SK-N-SH (cell line): ENCODE results near the gene SPATA19. TPM values are rescaled to one million over a fixed set of nuclear protein-coding genes. Genes with fewer than 3 reads are reported as not detected.

Source experiments
- CTCF ChIA-PET: fragments of 300-600, 350-600 bp; formaldehyde crosslinking; extraction: SDS; loops from one replicate; lab custom pipeline; 2021; lab: Yijun Ruan, JAX
- POLR2A ChIA-PET: fragments of 350-600 bp; sonication (Branson Sonifier 250); formaldehyde crosslinking; extraction: SDS; loops from one replicate; lab custom pipeline; 2020; ENCODE audit warnings: antibody characterized with exemption, inconsistent platforms; lab: Yijun Ruan, JAX
- DNase-seq: peaks from one replicate; pipeline ENCODE4 v3.0.0; 2012
- H2AFZ ChIP-seq: fragments of 200-600 bp; sonication (generic); 2 replicates; pipeline ENCODE4 v1.8.1; 2016; ENCODE audit warnings: antibody characterized with exemption, mild to moderate bottlenecking, low read depth
- H3F3A ChIP-seq: fragments of 200-600 bp; sonication (generic); replicated peaks from 2 replicates; pipeline ENCODE3; 2016; ENCODE audit warnings: antibody characterized with exemption, mild to moderate bottlenecking; ENCODE audit not compliant: insufficient read depth
- H3K27ac ChIP-seq, 2 experiments: fragments of 200-500 bp in 1 of 2; fragments of 200-600 bp in 1 of 2; sonication (Bioruptor generic) in 1 of 2; sonication (generic), shearing (Covaris generic) in 1 of 2; 2 replicates each; pipeline versions ENCODE4 v1.5.1 to v1.6.1; 2014 to 2016; ENCODE audit warnings: low read depth in 2 of 2, inconsistent platforms in 1 of 2, low read length in 1 of 2, mild to moderate bottlenecking in 1 of 2, mixed read lengths in 1 of 2
- H3K27me3 ChIP-seq: fragments of 200-600 bp; sonication (generic), shearing (Covaris generic); 2 replicates; pipeline ENCODE4 v1.6.1; 2016; ENCODE audit warnings: mixed run types; ENCODE audit not compliant: insufficient read depth
- H3K36me3 ChIP-seq, 2 experiments: fragments of 200-500 bp in 1 of 2; fragments of 200-600 bp in 1 of 2; sonication (Bioruptor generic) in 1 of 2; sonication (generic) in 1 of 2; replicated peaks in 1 of 2; 2 replicates each; pipeline versions ENCODE3 to v1.5.1; 2014 to 2016; ENCODE audit warnings: low read length in 1 of 2, mild to moderate bottlenecking in 1 of 2; ENCODE audit not compliant: insufficient read depth in 2 of 2, control insufficient read depth in 1 of 2
- H3K4me1 ChIP-seq, 2 experiments: fragments of 200-500 bp in 1 of 2; fragments of 200-600 bp in 1 of 2; sonication (Bioruptor generic) in 1 of 2; sonication (generic), shearing (Covaris generic) in 1 of 2; 2 replicates each; pipeline versions ENCODE4 v1.5.1 to v1.6.1; 2014 to 2016; ENCODE audit warnings: low read depth in 1 of 2, low read length in 1 of 2, mixed run types in 1 of 2; ENCODE audit not compliant: insufficient read depth in 2 of 2, control insufficient read depth in 1 of 2
- H3K4me2 ChIP-seq: fragments of 200-600 bp; sonication (generic), shearing (Covaris generic); 2 replicates; pipeline ENCODE4 v1.6.1; 2017; ENCODE audit warnings: mixed run types
- H3K4me3 ChIP-seq, 2 experiments: fragments of 200-500 bp in 1 of 2; fragments of 200-600 bp in 1 of 2; sonication (Bioruptor generic) in 1 of 2; sonication (generic), shearing (Covaris generic) in 1 of 2; 2 replicates each; pipeline versions ENCODE4 v1.5.1 to v1.8.1; 2014 to 2016; ENCODE audit warnings: low read depth in 2 of 2, inconsistent platforms in 1 of 2, low read length in 1 of 2, mild to moderate bottlenecking in 1 of 2, mixed read lengths in 1 of 2, moderate library complexity in 1 of 2
- H3K79me2 ChIP-seq: fragments of 200-600 bp; sonication (generic); 2 replicates; pipeline ENCODE4 v1.8.1; 2017; ENCODE audit warnings: mild to moderate bottlenecking; ENCODE audit not compliant: insufficient read depth
- H3K9ac ChIP-seq: fragments of 200-600 bp; sonication (generic); 2 replicates; pipeline ENCODE4 v1.6.1; 2017; ENCODE audit warnings: mixed run types
- H3K9me2 ChIP-seq: fragments of 200-600 bp; sonication (generic); 2 replicates; pipeline ENCODE4 v1.6.1; 2017; ENCODE audit warnings: mixed run types
- H3K9me3 ChIP-seq: fragments of 200-600 bp; sonication (generic); 2 replicates; pipeline ENCODE4 v1.6.1; 2017; ENCODE audit warnings: mixed run types, mild to moderate bottlenecking, moderate library complexity
- H4K20me1 ChIP-seq: fragments of 200-600 bp; sonication (generic); 2 replicates; pipeline ENCODE4 v1.6.1; 2017; ENCODE audit warnings: mild to moderate bottlenecking, mixed run types; ENCODE audit not compliant: insufficient read depth
- ELF1 ChIP-seq: IDR thresholded peaks from 2 replicates; pipeline ENCODE4 v1.4.0; 2012
- EZH2phosphoT487 ChIP-seq: fragments of 200-600 bp; sonication (generic); IDR thresholded peaks from 2 replicates; pipeline ENCODE4 v1.6.1; 2017; ENCODE audit warnings: low read depth, mixed run types, mild to moderate bottlenecking, antibody characterized with exemption, moderate library complexity, borderline replicate concordance
- FOSL2 ChIP-seq: IDR thresholded peaks from 2 replicates; pipeline ENCODE4 v1.4.0; 2012; ENCODE audit warnings: low read depth, mild to moderate bottlenecking, moderate library complexity, borderline replicate concordance
- GABPA ChIP-seq: IDR thresholded peaks from 2 replicates; pipeline ENCODE4 v1.4.0; 2012; ENCODE audit warnings: low read depth, mild to moderate bottlenecking
- GATA2 ChIP-seq: sonication (generic); formaldehyde crosslinking; IDR thresholded peaks from 2 replicates; pipeline ENCODE4 v1.5.0; 2020; ENCODE audit warnings: mild to moderate bottlenecking, missing genetic modification reagents
- IRF3 ChIP-seq: fragments of 150-350 bp; IDR thresholded peaks from 2 replicates; pipeline ENCODE4 v1.6.1; 2016; ENCODE audit warnings: mild to moderate bottlenecking, low read depth, low read length
- JUND ChIP-seq: IDR thresholded peaks from 2 replicates; pipeline ENCODE4 v1.4.0; 2012
- MAX ChIP-seq: IDR thresholded peaks from 2 replicates; pipeline ENCODE4 v1.4.0; 2012; ENCODE audit warnings: low read depth
- MEF2A ChIP-seq: IDR thresholded peaks from 2 replicates; pipeline ENCODE4 v1.4.0; 2012; ENCODE audit warnings: low read depth, borderline replicate concordance
- NFIC ChIP-seq: IDR thresholded peaks from 2 replicates; pipeline ENCODE4 v1.4.0; 2012; ENCODE audit warnings: borderline replicate concordance
- NRF1 ChIP-seq: IDR thresholded peaks from 2 replicates; pipeline ENCODE4 v1.6.1; 2012; ENCODE audit warnings: low read depth, mild to moderate bottlenecking, low read length
- TEAD4 ChIP-seq: IDR thresholded peaks from 2 replicates; pipeline ENCODE4 v1.4.0; 2012; ENCODE audit warnings: mild to moderate bottlenecking, borderline replicate concordance; ENCODE audit not compliant: insufficient read depth
- ZBTB33 ChIP-seq: IDR thresholded peaks from 2 replicates; pipeline ENCODE4 v1.4.0; 2012; ENCODE audit warnings: low read depth, borderline replicate concordance
- WGBS: methylation state at CpG from one replicate; pipeline ENCODE4 v1.1.6; 2017; ENCODE audit warnings: low lambda C conversion rate; 5-methylcytosine and 5-hydroxymethylcytosine counted together
- polyA plus RNA-seq, 3 experiments: library from polyadenylated mRNA; depleted of rRNA; stranded (reverse); fragments of >200 nt; gene quantifications; 2 replicates each; pipeline ENCODE4 v1.2.3, GENCODE V29; 2012
- TF ChIP-seq, protein P1 (sequence below): fragments of 150-350 bp; IDR thresholded peaks from 2 replicates; pipeline ENCODE4 v1.6.1; 2017; ENCODE audit warnings: antibody characterized with exemption, low read length, low read depth, borderline replicate concordance
- TF ChIP-seq, protein P2 (sequence below): IDR thresholded peaks from 2 replicates; pipeline ENCODE4; 2012

Gene SPATA19
- polyA plus RNA-seq, 1 of the 3 experiments (the other 2 are of a cell fraction) = not detected

DNA sequence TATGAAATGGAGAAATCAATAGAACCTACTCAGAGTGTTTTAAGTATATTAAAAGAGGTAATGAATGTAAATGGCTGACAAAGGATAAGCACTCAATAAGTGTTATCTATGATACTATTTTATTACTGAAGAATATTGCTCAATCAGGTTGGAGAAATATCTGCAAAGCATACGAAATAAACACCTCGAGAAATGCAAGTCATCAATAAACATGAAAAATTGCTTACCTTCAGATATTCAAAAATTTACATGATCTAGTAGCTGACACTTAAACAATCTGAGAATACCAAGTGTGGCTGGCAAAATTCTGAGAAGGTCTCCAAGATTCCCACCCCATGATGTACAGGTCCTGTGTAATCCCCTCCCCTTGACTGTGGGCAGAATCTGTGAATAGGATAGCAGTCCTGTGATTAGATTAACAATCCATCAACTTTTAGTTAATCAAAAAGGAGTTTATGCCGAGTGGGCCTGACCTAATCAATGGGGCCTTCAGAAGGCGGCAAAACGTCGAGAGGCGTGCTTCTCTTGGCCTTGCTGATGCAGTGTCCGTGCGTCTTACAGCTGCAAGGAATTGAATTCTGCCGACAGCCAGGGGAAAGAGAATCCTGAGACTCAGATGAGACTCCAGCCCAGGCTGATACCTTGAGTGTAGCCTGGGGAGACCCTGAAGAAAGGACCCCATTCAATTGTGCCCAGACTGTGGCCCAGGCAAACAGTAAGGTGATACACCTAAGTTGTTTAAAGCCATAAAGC lies 49.1 kb downstream of the SPATA19 start:
- TF ChIP-seq GATA2 = no peak
- TF ChIP-seq GABPA = no peak
- no peak for TF ChIP-seq MAX
- no peak for TF ChIP-seq ELF1
- no peak for TF ChIP-seq ZBTB33
- TF ChIP-seq MEF2A = no peak
- no peak for TF ChIP-seq TEAD4
- no peak for TF ChIP-seq NFIC
- no peak for TF ChIP-seq FOSL2
- TF ChIP-seq, protein P1, sequence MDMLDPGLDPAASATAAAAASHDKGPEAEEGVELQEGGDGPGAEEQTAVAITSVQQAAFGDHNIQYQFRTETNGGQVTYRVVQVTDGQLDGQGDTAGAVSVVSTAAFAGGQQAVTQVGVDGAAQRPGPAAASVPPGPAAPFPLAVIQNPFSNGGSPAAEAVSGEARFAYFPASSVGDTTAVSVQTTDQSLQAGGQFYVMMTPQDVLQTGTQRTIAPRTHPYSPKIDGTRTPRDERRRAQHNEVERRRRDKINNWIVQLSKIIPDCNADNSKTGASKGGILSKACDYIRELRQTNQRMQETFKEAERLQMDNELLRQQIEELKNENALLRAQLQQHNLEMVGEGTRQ = no peak
- TF ChIP-seq, protein P2, sequence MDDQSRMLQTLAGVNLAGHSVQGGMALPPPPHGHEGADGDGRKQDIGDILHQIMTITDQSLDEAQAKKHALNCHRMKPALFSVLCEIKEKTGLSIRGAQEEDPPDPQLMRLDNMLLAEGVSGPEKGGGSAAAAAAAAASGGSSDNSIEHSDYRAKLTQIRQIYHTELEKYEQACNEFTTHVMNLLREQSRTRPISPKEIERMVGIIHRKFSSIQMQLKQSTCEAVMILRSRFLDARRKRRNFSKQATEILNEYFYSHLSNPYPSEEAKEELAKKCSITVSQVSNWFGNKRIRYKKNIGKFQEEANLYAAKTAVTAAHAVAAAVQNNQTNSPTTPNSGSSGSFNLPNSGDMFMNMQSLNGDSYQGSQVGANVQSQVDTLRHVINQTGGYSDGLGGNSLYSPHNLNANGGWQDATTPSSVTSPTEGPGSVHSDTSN = no peak
- no peak for TF ChIP-seq IRF3
- TF ChIP-seq EZH2phosphoT487 = no peak
- TF ChIP-seq JUND = no peak
- no peak for TF ChIP-seq NRF1
- Histone ChIP-seq H3K27me3 (no peaks in the 10 kb centered on the region), H4K20me1 (no peaks in the 10 kb centered on the region), H3K4me3 (no peak overlapping the region), H3F3A (no peaks in the 10 kb centered on the region), H3K36me3 (no peaks in the 10 kb centered on the region), H3K4me2 (no peak overlapping the region), H2AFZ (no peak overlapping the region), H3K27ac (no peak overlapping the region), H3K9me3 (no peaks in the 10 kb centered on the region; the same call in 1 of the 2 replicates), H3K79me2 (no peaks in the 10 kb centered on the region), H3K9ac (no peak overlapping the region), H3K9me2 (no peaks in the 10 kb centered on the region), H3K4me1 (no peaks in the 10 kb centered on the region)
- ChIA-PET POLR2A (no interaction called here), CTCF (interaction anchor here (1.0 kb wide), 1 partner anchor 39 kb away, joined by 5 read pairs; no protein-coding TSS in a partner anchor)
- whole genome bisulfite sequencing = 45% methylated on average over 10 of the region's 10 CpGs
- DNase-seq = no peak
